OCI-LY3 (cell line): ENCODE data around the gene RAB27A.

Experiments
- H2AFZ ChIP-seq: fragments of 200-600, 300-600 bp; shearing (Covaris generic); 2 replicates; pipeline ENCODE4 v1.6.0; 2014; ENCODE audit warnings: antibody characterized with exemption, low read depth, low read length
- H3K27ac ChIP-seq: fragments of 200-600, 300-600 bp; sonication (generic); 2 replicates; pipeline ENCODE4 v1.5.1; 2014; ENCODE audit warnings: mild to moderate bottlenecking, low read length, moderate library complexity, mixed read lengths
- H3K27me3 ChIP-seq: fragments of 200-600, 300-600 bp; sonication (generic); 2 replicates; pipeline ENCODE4 v1.6.1; 2014; ENCODE audit warnings: low read depth, low read length, mixed read lengths
- H3K36me3 ChIP-seq: fragments of 200-600, 300-600 bp; sonication (generic); replicated peaks from 2 replicates; pipeline ENCODE3; 2014; ENCODE audit warnings: low read depth, low read length, mixed read lengths
- H3K4me1 ChIP-seq: fragments of 300-600, 200-600 bp; sonication (generic); 2 replicates; pipeline ENCODE4 v1.6.1; 2014; ENCODE audit warnings: low read length, mixed read lengths
- H3K4me2 ChIP-seq: fragments of 200-600, 300-600 bp; sonication (generic); 2 replicates; pipeline ENCODE4 v1.6.1; 2014; ENCODE audit warnings: low read length, mixed read lengths
- H3K4me3 ChIP-seq: fragments of 300-600, 200-600 bp; sonication (generic); 2 replicates; pipeline ENCODE4 v1.5.1; 2014; ENCODE audit warnings: antibody characterized with exemption, mild to moderate bottlenecking, low read length, moderate library complexity
- H3K79me2 ChIP-seq: fragments of 300-600, 200-600 bp; shearing (Covaris generic); 2 replicates; pipeline ENCODE4 v1.6.1; 2014; ENCODE audit warnings: mild to moderate bottlenecking, low read length, mixed read lengths
- H3K9ac ChIP-seq: fragments of 300-600, 200-600 bp; shearing (Covaris generic); 2 replicates; pipeline ENCODE4 v1.6.0; 2014; ENCODE audit warnings: mild to moderate bottlenecking, low read length, moderate library complexity
- H3K9me3 ChIP-seq: fragments of 200-600, 300-600 bp; shearing (Covaris generic); 2 replicates; pipeline ENCODE4 v1.6.1; 2014; ENCODE audit warnings: low read length, mixed read lengths; ENCODE audit not compliant: insufficient read depth
- H4K20me1 ChIP-seq: fragments of 200-600, 300-600 bp; sonication (generic); 2 replicates; pipeline ENCODE4 v1.6.1; 2016; ENCODE audit warnings: low read length, mixed read lengths; ENCODE audit not compliant: insufficient read depth
- CTCF ChIP-seq: fragments of 200-600, 300-600 bp; sonication (generic); IDR thresholded peaks from 2 replicates; pipeline ENCODE4 v1.5.1; 2014; ENCODE audit warnings: antibody characterized with exemption, low read length, low read depth
- EZH2phosphoT487 ChIP-seq: fragments of 200-600 bp; shearing (Covaris generic); IDR thresholded peaks from 2 replicates; pipeline ENCODE4 v1.6.1; 2018; ENCODE audit warnings: antibody characterized with exemption, mixed run types, low read depth

RAB27A gene

GRCh38 chr15:55234104-55234799 is 55.4 kb downstream of the RAB27A start:
- H2AFZ ChIP-seq, result no peak overlapping the region
- no peak overlapping the region for H3K4me3 ChIP-seq
- H3K27ac ChIP-seq, result no peak overlapping the region
- H3K9me3 ChIP-seq, result no peaks in the 10 kb centered on the region
- H3K4me1 ChIP-seq, result no peaks in the 10 kb centered on the region
- no peaks in the 10 kb centered on the region for H4K20me1 ChIP-seq
- no peaks in the 10 kb centered on the region for H3K27me3 ChIP-seq
- no peak overlapping the region for H3K4me2 ChIP-seq
- H3K36me3 ChIP-seq, result no peaks in the 10 kb centered on the region
- H3K79me2 ChIP-seq, result no peaks in the 10 kb centered on the region
- H3K9ac ChIP-seq, result no peak overlapping the region
- TF ChIP-seq EZH2phosphoT487, result no peak
- TF ChIP-seq CTCF, result no peak

- Histone ChIP-seq H2AFZ (no peak overlapping the region), H3K9me3 (no peaks in the 10 kb centered on the region), H3K4me2 (no peak overlapping the region), H3K4me1 (no peaks in the 10 kb centered on the region), H3K4me3 (no peak overlapping the region), H3K79me2 (no peaks in the 10 kb centered on the region), H3K27me3 (no peaks in the 10 kb centered on the region), H3K9ac (no peak overlapping the region), H4K20me1 (no peaks in the 10 kb centered on the region), H3K27ac (no peak overlapping the region), H3K36me3 (no peaks in the 10 kb centered on the region)
- TF ChIP-seq CTCF (no peak), EZH2phosphoT487 (no peak)
Observed at GRCh38 chr15:55231455-55231854, 58.2 kb downstream of the RAB27A start.

- H3K4me2 ChIP-seq, result no peak overlapping the region
- no peaks in the 10 kb centered on the region for H3K36me3 ChIP-seq
- H3K9me3 ChIP-seq, result no peaks in the 10 kb centered on the region
- H3K79me2 ChIP-seq, result no peaks in the 10 kb centered on the region
- no peak overlapping the region for H3K27ac ChIP-seq
- no peak overlapping the region for H3K9ac ChIP-seq
- TF ChIP-seq CTCF (no peak), EZH2phosphoT487 (no peak)
- H3K4me3 ChIP-seq, result no peak overlapping the region
- no peaks in the 10 kb centered on the region for H4K20me1 ChIP-seq
- H2AFZ ChIP-seq, result no peak overlapping the region
- no peaks in the 10 kb centered on the region for H3K27me3 ChIP-seq
- no peaks in the 10 kb centered on the region for H3K4me1 ChIP-seq
Observed at GRCh38 chr15:55230953-55231352, 58.7 kb downstream of the RAB27A start.

- Histone ChIP-seq H4K20me1 (no peaks in the 10 kb centered on the region), H3K27me3 (no peaks in the 10 kb centered on the region), H3K27ac (no peak overlapping the region), H3K4me1 (no peaks in the 10 kb centered on the region), H3K36me3 (no peaks in the 10 kb centered on the region), H2AFZ (no peak overlapping the region), H3K9me3 (no peaks in the 10 kb centered on the region), H3K4me3 (no peak overlapping the region), H3K4me2 (no peak overlapping the region), H3K9ac (no peak overlapping the region), H3K79me2 (no peaks in the 10 kb centered on the region)
- TF ChIP-seq EZH2phosphoT487 (no peak), CTCF (no peak)
Observed at GRCh38 chr15:55230051-55230670, 59.5 kb downstream of the RAB27A start.
